GM19328 (cell line): ENCODE measurements around the gene SPAG9.
A peak's percentile ranks its signal among the peaks of the same experiment; 100 is the strongest.
"Not testable (repeated sequence)": the region's sequence is repeated elsewhere in the genome, so short reads cannot be mapped to it uniquely, and the experiment has no call there.

Experiments used
- ATAC-seq: cut with Tn5 transposase; IDR thresholded peaks from one replicate; pipeline ENCODE4 v1.9.1; 2021; ENCODE audit warnings: mild to moderate bottlenecking, moderate library complexity; ENCODE audit not compliant: unreplicated experiment

Gene SPAG9

DNA sequence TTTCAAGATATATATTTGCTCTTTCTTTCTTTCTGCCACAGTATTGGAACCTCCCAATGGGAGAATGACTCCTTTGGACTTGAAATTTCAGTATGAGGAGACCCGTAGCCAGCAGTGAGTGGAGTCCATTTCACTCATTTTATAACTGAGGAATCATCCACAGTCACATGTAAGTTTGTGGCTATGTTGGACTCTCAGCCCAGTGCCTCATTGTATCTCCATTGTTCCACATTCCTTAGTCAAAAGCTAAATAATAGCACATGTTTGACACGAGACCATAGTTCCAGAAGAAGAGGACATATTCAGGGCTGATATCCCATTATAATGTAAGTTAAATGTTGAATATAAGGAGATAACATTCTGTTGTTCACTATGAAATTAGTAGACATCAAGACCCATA, 12.7 kb upstream of the SPAG9 start:
- no peak for ATAC-seq

DNA sequence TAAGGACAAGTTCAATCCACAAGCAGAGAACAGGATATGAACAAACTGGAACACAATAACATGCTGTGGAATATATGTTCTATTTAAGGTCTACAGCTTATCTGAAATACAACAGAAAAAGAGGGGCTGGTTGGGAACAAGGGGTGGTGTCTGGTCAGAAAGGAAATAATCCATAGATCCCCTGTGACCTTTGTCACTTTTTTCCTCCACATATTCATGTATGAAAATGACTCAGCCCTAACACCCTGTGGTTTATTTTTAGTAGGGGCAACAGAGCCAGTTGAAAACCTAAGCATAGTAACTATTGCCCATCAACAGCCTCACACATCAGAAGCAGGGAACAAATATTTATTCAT, 12.3 kb upstream of the SPAG9 start:
- no peak for ATAC-seq

DNA sequence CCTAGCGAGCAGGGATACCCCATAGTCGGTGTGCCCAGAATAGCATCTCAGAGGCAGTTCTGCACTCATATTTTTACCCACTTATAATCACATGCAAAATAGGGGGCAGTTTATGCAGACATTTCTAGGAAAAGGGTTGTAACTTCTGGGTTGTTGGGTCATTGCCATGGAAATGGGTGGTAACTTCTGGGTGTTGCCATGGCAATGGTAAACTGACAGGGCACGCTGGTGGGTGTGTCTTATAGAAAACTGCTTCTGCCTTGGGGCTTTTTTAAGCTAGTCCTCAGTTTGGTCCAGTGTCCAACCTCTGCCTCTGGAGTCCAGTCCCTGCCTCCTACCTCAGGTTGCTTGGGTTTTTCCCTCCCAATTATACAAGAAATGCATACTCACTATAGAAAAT, 7.4 kb upstream of the SPAG9 start:
- no peak for ATAC-seq

DNA sequence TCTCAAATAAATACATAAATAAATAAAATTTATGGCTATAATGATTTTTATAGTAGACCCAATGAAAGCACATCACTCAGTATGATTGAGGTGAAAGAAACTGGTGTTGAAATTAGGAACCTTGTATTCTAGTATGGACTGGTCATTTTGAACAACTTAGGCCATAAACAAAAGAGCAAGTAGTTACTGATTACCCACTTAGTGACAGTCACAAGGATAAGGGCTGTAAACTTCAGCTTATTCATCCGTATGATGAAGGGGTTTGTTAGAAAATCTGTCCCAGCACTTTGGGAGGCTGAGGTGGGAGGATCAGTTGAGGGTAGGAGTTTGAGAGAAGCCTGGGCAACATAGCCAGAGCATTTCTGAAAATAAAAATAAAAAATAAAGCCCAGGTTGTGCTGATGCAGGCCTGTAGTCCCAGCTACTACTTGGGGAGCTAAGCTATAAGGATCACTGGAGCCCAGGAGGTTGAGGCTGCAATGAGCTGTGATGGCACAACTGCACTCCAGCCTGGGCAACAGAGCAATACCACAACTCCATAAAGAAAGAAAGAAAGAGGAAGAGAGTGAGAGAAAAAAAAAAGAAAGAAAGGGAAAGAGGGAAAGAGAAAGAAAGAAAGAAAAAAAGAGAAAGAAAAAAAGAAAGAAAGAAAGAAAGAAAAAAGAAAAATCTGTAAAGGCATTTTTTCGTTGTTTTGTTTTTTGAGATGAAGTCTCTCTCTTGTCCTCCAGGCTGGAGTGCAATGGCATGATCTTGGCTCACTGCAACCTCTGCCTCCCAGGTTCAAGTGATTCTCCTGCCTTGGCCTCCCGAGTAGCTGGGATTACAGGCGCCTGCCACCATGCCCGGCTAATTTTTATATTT, 4.2 kb upstream of the SPAG9 start:
- no peak for ATAC-seq

DNA sequence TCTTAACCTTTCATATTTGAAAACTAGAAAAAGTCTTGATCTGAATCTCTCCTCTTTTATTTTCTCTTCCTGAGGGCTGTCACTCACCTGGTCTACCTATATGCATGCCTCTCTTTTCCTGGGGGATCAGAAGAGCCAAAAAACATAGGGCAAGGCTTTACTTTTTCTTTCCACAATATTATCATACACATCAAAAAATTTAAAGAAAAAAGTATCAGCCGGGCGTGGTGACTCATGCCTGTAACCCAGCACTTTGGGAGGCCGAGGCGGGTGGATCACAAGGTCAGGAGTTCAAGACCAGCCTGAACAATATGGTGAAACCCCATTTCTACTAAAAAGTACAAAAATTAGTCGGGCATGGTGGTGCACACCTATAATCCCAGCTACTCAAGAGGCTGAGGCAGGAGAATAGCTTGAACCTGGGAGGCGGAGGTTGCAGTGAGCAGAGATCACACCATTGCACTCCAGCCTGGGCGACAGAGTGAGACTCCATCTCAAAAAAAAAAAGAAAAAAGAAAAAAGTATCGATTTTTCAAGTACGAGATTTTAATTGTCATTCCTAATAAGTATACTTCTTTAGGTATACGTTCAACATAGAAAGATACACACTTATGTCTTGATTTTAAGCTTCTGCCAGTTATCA, 1.9 kb upstream of the SPAG9 start:
- ATAC-seq, result not testable (repeated sequence)

DNA sequence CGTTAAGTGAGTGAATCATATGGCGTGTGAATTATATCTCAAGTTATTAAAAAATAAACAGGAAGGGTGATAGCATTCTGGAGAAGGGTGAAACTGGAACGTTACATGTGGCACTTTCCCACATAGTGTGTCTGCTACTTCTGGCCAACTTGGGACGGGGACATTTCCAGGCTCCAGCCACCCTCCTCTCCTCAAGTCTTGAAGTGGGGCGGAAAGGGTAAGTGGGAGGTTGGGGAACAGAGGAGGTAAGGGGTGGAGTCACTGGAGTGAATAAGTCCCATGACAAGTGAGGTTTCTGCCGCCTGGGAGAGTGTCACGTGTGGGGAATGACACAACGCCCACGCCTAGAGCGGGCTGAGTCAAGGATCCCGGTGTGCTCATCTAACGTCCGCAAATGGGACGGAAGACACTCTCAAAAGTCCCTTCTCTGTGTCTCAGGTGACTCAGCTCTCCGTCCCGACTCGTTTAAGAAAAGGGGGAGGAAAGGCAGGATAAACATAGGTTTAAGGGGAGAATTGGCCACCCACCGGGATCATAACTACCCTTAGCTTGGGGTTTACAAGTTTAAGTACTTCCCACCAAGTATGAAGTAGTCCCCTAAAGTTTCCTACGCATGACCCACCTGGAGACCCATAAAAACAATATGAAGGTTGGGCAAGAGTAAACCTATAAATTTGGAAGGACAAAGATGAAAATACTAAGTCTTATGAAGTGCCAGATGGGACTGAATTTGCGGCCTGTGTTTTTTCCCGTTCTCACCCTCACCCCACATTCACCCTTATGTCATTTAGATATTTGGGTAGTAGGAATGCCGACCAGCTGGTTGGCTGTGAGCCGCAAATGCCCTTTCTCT, 1.2 kb upstream of the SPAG9 start:
- ATAC-seq, result no peak

DNA sequence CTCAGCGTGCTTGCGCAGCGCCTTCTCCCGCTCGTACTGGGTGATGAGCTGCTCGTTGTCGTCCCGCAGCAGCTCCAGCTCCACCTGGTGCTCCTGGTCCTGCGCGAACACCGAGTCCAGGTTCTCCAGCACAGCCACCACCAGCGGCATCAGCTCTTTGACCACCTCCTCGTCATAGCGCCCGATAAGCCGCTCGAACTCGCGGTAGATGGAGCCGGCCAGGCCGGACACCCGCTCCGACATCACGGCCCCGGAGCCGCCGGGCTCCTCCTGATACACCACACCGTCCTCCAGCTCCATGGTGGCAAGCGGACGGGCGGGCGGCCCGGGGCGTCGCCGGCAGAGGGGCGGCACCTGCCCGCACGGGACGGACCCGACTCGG, 320 bp downstream of the SPAG9 start:
- peak; percentile 30 for ATAC-seq

DNA sequence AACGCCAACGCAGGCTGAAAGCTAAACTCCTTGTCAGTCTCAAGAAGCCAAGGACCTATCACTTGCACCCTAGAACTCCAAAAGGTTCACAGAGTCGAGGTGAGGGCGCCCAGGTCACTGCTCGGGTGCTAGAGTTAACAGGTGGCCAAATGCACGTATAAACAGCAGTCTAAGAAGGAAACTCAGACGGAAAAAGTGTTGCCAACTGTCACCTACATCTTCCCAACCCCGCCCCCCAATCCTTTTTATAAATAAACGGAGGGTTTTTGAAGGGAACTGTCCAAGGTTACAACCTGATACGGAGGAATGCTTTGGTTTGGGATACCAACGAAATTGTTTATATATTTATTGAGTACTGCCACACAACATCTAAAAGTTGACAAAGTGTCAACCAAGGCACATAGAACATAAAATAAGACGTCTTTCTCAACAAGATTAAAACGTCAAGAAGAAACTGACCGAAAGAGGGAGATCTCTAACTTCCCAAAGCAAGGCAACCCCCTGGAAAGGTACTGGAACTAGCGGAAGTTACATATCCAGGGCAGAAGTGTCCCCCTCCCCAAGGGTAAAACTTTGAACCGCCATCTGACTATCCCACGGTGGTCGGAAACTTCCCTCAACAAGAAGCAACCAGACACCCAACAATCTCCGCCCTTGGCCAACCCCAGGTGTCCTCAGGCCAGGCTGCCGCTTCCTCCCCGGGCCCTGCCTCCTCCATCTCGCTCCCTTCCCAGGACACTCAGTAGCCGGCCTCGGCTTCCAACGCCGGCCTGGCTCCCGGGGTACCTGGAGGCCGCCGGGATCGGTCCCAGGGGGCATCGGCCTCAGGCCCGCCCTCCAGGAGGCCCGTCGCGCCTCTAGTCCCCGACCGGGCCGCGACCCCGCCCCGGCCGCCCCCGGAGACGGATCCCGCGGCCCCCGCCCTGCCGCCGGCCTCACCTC, 982 bp downstream of the SPAG9 start:
- ATAC-seq, result peak; percentile 17

DNA sequence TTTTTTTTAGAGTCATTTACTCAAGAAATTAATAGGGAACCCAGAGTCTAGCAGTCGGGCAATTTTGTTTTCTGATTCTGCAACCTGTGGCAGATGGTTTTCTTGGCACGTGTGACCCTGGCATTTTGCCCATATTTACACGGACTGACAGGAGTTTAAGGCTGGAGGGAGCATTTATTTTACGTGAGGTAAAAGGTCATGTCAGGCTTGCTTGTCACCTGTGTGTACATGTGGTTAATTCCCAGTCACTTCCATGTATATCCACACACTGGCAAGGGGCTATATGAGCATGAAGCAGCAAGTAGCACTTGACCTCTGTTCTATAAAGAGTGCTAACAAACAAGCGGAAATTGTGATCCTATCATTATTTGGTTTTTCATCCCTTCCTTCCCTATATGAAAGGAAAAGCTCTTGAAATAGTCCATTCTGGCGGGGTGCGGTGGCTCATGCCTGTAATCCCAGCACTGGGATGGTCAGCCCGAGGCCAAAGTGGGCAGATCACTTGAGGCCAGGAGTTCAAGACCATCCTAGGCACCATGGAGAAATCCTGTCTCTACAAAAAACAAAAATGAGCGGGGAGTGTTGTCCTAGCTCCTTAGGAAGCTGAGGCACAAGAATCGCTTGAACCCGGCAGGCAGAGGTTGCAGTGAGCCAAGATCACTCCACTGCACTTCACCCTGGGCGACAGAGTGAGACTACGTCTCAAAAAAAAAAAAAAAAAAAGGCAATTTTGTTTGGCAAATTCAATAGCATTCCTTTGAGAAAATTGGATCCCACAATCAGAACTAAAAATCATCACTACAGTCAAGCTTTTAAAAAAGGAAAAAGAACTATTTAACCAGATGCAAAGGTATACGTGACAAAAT, 2.1 kb downstream of the SPAG9 start:
- ATAC-seq, result no peak

DNA sequence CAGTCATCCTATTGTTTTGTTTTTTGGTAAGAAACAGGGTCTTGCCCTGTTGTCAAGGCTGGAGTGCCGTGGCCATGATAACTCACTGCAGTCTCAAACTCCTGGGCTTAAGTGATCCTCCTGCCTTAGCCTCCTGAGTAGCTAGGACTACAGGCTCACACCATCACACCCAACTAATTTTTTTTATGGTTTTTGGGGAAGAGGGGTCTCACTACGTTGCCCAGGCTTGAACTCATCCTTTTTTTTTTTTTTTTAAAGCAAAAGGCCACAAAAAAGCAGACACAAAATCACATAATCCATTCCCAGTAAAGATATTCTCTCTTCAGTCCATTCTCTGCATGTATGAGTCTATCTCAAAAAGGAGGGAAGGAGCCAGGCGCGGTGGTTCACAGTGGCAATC, 5.5 kb downstream of the SPAG9 start:
- no peak for ATAC-seq

DNA sequence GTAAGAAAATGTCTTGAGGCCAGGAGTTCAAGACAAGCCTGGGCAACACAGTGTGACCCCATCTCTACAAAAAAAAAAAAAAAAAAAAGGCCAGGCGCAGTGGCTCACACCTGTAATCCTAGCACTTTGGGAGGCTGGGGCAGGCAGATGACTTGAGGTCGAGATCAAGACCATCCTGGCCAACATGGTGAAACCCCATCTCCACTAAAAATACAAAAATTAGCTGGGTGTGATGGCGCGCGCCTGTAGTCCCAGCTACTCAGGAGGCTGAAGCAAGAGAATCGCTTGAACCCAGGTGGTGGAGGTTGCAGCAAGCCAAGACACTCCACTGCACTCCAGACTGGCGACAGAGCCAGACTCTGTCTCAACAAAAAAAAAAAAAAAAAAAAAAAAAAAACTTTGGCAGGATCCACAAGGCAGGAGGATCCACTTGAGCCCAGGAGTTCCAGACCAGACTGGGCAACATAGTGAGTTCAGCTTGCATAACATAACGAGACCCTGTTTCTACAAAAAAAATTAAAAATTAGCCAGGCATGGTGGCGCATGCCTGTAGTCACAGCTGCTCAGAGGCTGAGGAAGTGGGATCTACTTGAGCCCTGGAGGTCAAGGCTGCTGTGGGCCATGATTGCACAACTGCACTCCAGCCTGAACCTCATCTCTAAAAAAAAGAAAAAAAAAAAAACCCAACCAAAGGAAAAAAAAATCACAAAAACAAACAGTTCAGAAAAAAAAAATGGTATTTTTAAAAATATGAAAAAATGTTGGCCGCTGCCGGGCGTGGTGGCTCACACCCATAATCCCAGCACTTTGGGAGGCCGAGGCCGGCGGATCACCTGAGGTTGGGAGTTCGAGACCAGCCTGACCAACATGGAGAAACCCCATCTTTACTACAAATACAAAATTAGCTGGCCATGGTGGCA, 8.1 kb downstream of the SPAG9 start:
- not testable (repeated sequence) for ATAC-seq

DNA sequence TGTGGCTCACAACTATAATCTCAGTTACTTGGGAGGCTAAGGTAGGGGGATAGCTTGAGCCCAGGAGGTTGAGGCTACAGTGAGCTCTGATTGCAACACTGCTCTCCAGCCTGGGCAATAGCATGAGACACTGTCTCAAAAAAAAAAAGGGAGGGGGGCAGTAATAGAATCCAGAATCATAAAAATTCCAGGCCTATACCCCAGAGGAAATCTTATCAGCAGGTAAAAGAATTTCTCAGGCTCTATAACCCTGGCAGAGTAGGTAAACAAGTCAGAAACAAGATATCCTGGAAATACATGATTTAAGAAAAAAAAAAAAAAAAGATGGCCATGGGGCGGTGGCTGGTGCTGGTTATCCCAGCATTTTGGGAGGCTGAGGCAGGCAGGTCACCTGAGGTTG, 12.9 kb downstream of the SPAG9 start:
- ATAC-seq, result no peak

DNA sequence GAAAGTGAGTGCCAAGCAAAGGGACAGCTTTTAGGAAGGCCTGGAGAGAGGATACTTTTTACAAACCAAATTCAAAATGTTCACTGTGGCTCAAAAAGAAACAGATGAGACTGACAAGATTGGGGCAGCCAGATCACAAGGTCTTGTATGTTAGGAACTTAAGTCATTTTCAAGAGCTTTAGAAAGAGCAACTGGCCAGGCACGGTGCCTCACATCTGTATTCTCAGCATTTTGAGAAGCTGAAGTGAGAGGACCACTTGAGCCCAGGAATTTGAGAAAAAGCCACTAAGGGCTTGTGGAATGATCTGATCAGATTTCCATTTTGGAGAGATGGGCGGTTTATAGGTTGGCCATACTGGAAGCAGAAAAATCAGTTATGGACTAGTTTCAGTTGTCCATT, 17.2 kb downstream of the SPAG9 start:
- ATAC-seq, result no peak

DNA sequence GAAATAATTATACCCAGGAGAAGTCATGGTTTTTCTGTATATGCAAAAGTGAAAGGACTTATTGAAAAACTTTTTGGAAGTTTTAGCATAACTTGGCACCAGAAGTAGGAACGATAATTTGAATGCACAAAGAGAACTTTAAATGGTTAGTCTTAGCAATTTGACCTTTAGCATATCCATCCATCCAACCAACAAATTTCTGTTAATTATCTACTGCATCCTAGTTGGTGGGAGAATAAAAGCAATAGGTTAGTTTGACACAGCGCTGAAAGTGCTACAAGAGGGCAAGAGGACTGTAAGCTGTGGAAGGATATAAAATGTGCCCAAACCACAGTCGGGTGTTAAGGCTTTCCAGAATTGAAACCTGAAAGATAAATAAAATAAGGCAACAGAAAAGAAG, 17.6 kb downstream of the SPAG9 start:
- no peak for ATAC-seq

DNA sequence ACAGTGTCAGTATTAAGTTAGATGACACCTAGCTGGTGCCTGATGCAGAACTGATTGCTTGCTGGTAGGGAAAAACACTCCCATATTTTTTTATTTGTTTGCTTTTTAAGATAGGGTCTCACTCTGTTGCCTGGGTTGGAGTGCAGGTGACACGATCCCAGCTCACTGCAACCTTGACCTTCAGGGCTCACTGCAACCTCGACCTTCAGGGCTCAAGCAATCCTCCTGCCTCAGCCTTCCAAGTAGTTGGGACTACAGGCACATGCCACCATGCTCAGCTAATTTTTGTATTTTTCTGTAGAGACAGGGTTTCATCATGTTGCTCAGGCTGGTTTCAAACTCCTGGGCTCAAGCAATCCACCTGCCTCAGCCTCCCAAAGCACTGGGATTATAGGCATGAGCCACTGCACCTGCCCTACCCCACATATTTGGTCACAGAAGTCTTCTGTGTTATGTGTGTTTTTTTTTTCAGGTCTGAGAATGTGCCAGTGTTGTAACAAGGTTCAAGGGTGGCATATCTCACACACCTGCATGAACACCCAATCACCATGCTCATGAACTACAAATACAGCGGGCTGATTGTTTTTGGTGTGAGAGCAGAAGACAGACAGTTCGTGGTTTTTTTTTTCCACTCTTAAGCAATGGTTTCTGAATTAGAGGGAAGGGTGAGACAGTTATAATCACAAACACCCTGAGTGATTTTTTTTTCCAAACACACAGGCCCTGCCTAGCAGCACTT, 22.8 kb downstream of the SPAG9 start:
- no peak for ATAC-seq

DNA sequence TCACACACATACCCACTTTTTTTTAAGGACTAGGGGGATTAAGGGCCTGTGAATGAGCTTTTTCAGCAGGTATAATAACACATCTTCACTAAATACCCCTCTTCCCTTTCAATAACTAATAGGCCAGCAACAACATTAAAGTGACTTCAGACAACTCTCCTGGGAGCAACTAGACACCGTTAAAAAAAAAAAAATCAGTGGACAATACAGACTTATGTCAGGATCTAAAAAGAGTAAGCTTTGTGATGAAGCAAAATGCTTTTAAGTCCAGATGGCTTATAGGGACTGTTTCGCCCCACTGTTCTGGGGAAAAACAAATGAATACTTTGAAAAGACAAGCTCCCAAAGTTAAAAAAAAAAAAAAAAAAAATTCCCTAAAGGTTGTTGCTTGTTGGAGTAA, 29.0 kb downstream of the SPAG9 start:
- no peak for ATAC-seq

DNA sequence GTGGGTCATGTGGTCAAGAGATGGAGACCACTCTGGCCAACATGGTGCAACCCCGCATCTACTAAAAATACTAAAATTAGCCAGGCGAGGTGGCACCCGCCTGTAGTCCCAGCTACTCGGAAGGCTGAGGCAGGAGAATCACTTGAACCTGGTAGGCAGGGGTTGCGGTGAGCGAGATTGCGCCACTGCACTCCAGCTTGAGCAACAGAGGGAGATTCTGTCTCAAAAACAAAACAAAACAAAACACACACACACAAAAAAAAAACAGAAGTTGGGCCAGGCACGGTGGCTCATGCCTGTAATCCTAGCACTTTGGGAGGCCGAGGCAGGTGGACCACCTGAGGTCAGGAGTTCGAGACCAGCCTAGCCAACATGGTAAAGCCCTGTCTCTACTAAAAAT, 31.8 kb downstream of the SPAG9 start:
- not testable (repeated sequence) for ATAC-seq

DNA sequence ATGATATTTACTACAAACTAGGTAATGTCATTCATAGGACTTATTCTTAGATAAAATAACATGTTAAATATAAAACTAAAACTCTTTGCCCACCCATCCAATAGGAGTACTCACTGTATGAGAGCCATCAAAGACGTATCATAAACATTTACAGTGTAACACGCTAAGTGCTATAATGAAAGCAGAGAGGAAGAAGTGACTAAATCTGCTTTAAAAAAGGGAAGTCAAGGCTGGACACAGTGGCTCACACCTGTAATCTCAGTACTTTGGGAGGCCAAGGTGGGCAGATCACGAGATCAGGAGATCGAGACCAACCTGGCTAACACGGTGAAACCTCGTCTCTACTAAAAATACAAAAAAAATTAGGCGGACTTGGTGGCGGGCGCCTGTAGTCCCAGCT, 32.4 kb downstream of the SPAG9 start:
- ATAC-seq, result no peak
